ENCODE measurements around the gene CHPF2. TPM values are rescaled to one million over a fixed set of nuclear protein-coding genes. Genes with fewer than 3 reads are reported as not detected.

The CHPF2 gene
- total and polyA plus RNA-seq, 11 donors = 11.4 to 31.9 (median 18.3) TPM

DNA sequence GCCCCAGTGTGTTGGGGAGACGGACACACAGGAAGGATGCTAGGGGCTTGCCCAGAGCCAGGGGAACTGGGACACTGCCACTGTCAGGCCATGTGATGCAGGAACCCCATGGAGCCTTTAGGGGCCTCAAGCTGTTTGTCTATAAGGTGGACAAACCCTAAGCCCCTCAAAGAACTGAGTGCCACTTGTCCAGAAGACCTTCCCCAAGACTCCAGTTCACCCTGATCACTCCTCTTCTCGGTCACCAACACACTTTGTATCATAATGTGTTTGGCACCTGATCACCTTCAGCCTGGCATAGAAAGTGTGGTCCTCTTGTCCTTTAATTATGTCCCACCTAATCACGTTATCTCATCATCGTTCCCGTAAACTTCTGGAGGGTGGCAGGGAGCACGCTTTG is 22.7 kb upstream of the CHPF2 start:
- Histone ChIP-seq H3K36me3 (peaks cover 0 to 29% (median 23%) of the 10 kb centered on the region in 9 donors), H3K4me1 (no peaks in the 10 kb centered on the region), H3K9me3 (no peaks in the 10 kb centered on the region), H3K27ac (no peak overlapping the region), H3K4me3 (no peak overlapping the region), H3K27me3 (peaks cover 0 to 4% (median 0%) of the 10 kb centered on the region in 9 donors)
- peak in 1 of 4 donors; percentile 11 for ATAC-seq
- no peak for TF ChIP-seq POLR2A (IDR thresholded peaks at IDR 0.05)
- TF ChIP-seq, protein P1, sequence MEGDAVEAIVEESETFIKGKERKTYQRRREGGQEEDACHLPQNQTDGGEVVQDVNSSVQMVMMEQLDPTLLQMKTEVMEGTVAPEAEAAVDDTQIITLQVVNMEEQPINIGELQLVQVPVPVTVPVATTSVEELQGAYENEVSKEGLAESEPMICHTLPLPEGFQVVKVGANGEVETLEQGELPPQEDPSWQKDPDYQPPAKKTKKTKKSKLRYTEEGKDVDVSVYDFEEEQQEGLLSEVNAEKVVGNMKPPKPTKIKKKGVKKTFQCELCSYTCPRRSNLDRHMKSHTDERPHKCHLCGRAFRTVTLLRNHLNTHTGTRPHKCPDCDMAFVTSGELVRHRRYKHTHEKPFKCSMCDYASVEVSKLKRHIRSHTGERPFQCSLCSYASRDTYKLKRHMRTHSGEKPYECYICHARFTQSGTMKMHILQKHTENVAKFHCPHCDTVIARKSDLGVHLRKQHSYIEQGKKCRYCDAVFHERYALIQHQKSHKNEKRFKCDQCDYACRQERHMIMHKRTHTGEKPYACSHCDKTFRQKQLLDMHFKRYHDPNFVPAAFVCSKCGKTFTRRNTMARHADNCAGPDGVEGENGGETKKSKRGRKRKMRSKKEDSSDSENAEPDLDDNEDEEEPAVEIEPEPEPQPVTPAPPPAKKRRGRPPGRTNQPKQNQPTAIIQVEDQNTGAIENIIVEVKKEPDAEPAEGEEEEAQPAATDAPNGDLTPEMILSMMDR (IDR thresholded peaks at IDR 0.05) = no peak
- DNase-seq = peak in 1 of 5 donors; percentile 9
- WGBS, 4 donors = 84 to 87% (median 86%) methylated on average over 5 to 6 of the region's 6 CpGs
- intact Hi-C loops (cut with DNase I) = no loop called here

DNA sequence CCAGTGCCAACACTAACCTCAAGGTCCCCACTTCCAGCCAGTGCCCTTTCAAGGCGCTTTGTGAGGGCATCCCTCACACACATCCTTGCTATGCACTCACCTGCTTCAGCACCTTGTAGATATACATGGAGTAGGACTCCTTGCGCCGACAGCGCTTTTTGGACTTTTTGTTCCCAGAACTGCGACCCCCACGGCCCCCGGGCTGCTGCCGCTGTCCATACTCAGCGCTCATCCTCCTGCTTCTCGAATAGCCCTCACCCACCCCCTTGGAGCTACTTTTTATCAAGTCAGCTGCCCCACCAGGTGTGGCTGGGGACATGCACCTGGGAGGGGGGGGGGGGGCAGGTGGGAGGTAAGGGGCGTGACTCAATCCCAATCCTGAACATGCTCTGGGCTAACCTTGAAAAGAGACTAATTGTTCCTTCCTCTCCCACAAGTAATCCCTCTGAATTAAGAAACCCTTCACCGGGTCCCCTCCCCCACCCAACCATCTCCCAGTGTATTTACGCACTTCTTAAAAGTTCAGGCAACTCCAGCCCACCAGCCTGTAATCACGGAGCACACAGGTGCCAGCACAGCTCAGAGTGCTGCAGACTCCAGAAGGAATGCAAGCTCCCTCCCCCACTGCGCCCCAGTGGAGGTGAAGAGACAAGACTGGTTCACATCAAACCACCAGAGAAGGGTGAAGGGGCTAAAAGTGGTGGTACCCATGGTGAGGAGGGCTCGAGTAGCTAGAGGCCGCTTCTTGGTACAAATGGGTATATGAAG is 22.0 kb upstream of the CHPF2 start, which contains the start of gene H2BK1:
Gene H2BK1 (minus strand): TSS at position 402 of the 768 bp plus-strand sequence. CDS start 170 bp downstream, at position 232.
- no peak within 1 kb of the TSS for H3K27ac ChIP-seq
- no peak for TF ChIP-seq POLR2A (IDR thresholded peaks at IDR 0.05)
- TF ChIP-seq, protein P1 (IDR thresholded peaks at IDR 0.05) = no peak
- no peak for ATAC-seq

DNA sequence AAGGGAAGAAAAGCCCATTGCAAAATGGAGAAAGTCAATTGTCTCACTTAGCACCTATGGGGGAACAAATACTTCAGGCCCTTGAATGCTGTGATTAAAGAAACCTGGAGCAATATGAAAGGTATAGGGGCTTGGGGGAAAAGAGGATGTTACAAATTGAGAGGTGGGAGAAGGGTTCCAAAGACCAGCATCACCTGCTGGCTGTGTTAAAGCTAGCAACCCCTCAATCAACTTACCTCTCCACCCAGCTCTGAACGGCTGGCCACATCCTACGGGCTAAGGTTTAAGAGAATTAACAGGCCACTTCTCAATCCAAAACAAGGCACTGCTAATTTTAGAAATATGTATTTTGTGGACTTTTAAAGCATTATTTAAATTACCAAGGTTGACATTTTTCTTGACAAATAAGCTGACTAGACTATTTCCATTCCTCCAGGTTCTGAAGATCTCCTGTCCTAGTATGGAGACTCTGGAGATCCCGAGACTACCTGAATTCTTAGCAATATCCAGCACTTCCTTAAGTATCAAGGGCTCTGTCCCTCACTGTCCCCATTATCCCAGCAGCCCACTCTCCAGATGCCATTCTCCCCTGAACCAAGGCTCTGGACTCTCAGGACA is 21.0 kb upstream of the CHPF2 start:
- DNase-seq (peak in 1 of 5 donors; percentile 3), ATAC-seq (no peak)
- no peaks in the 10 kb centered on the region for H3K27me3 ChIP-seq
- intact Hi-C loops (cut with DNase I) = no loop called here
- WGBS, 4 donors = 78 to 92% (median 83%) methylated on average over 3 of the region's 3 CpGs
- H3K9me3 ChIP-seq = no peaks in the 10 kb centered on the region
- H3K36me3 ChIP-seq = peaks cover 2 to 46% (median 40%) of the 10 kb centered on the region in 9 donors
- H3K4me1 ChIP-seq = no peaks in the 10 kb centered on the region
- no peak overlapping the region for H3K4me3 ChIP-seq
- no peak overlapping the region for H3K27ac ChIP-seq
- TF ChIP-seq POLR2A (IDR thresholded peaks at IDR 0.05) = no peak
- TF ChIP-seq, protein P1 (IDR thresholded peaks at IDR 0.05) = no peak

More for the DNA sequence above, 22.0 kb upstream of the CHPF2 start, which contains the start of gene H2BK1:
- Histone ChIP-seq H3K27me3 (no peaks in the 10 kb centered on the region), H3K4me1 (no peaks in the 10 kb centered on the region), H3K9me3 (no peaks in the 10 kb centered on the region), H3K4me3 (no peak within 1 kb of the TSS), H3K36me3 (peaks cover 0 to 36% (median 30%) of the 10 kb centered on the region in 9 donors)
- 80 to 87% (median 82%) methylated on average over 17 of the region's 17 CpGs for WGBS, 4 donors
- intact Hi-C loops (cut with DNase I) = no loop called here
- DNase-seq = peak in 1 of 5 donors; percentile 12

DNA sequence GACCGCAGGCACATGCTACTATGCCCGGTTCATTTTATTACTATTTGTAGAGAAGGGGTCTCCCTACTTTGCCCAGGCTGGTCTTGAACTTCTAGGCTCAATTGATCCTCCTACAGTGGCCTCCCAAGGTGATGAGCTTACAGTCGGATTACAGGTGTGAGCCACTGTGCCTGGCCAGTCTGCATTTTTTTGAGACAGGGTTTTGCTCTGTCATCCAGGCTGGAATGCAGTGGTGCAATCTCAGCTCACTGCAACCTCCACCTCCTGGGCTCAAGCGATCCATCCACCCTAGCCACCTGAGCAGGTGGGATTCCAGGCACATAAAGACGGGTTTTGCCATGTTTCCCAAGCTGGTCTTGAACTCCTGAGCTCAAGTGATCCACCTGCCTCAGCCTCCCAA is 19.7 kb upstream of the CHPF2 start:
- Histone ChIP-seq H3K9me3 (no peaks in the 10 kb centered on the region), H3K4me1 (no peaks in the 10 kb centered on the region), H3K27ac (no peak overlapping the region), H3K36me3 (peaks cover 3 to 59% (median 54%) of the 10 kb centered on the region in 9 donors), H3K27me3 (no peaks in the 10 kb centered on the region), H3K4me3 (no peak overlapping the region)
- WGBS, 4 donors = 79 to 96% (median 85%) methylated on average over 4 to 5 of the region's 5 CpGs
- ATAC-seq (no peak), DNase-seq (no peak)
- TF ChIP-seq, protein P1 (IDR thresholded peaks at IDR 0.05) = no peak
- no peak for TF ChIP-seq POLR2A (IDR thresholded peaks at IDR 0.05)
- intact Hi-C loops (cut with DNase I) = no loop called here
